WTC11 (cell line): ENCODE measurements around the gene KCNMA1.

Experiments used
- CDX4 ChIP-seq: fragments of 250-450 bp; sonication (Bioruptor Pico); IDR thresholded peaks from 2 replicates; pipeline ENCODE4 v1.9.0; 2021; ENCODE audit warnings: moderate library complexity, mild to moderate bottlenecking, inconsistent platforms, borderline replicate concordance
- CTCF ChIP-seq: fragments of 200-600 bp; IDR thresholded peaks from 2 replicates; pipeline ENCODE4 v1.8.0; 2022; ENCODE audit warnings: antibody characterized with exemption
- E2F1 ChIP-seq: sonication (generic); formaldehyde crosslinking; IDR thresholded peaks from 2 replicates; pipeline ENCODE4 v1.8.0; 2022; ENCODE audit warnings: mild to moderate bottlenecking, missing genetic modification reagents
- ESRRA ChIP-seq: sonication (generic); formaldehyde crosslinking; IDR thresholded peaks from 2 replicates; pipeline ENCODE4 v1.8.1; 2022; ENCODE audit warnings: mild to moderate bottlenecking, missing genetic modification reagents, borderline replicate concordance
- HMGXB4 ChIP-seq: sonication (generic); formaldehyde crosslinking; IDR thresholded peaks from 2 replicates; pipeline ENCODE4 v1.8.1; 2023; ENCODE audit warnings: mild to moderate bottlenecking, moderate library complexity, missing genetic modification reagents
- MLX ChIP-seq: sonication (generic); formaldehyde crosslinking; IDR thresholded peaks from 2 replicates; pipeline ENCODE4 v1.8.1; 2023; ENCODE audit warnings: mild to moderate bottlenecking, missing genetic modification reagents, moderate library complexity
- NFYB ChIP-seq: sonication (generic); formaldehyde crosslinking; conservative IDR thresholded peaks from 2 replicates; pipeline ENCODE4 v1.8.0; 2022; ENCODE audit warnings: low read depth, missing genetic modification reagents
- NR3C1 ChIP-seq: sonication (generic); formaldehyde crosslinking; conservative IDR thresholded peaks from 2 replicates; pipeline ENCODE4 v1.8.1; 2023; ENCODE audit warnings: low read depth, mild to moderate bottlenecking, missing genetic modification reagents
- TP53 ChIP-seq: sonication (generic); formaldehyde crosslinking; IDR thresholded peaks from 2 replicates; pipeline ENCODE4 v1.8.1; 2023; ENCODE audit warnings: mild to moderate bottlenecking, missing genetic modification reagents
- USF2 ChIP-seq: sonication (generic); formaldehyde crosslinking; IDR thresholded peaks from 2 replicates; pipeline ENCODE4 v1.8.1; 2023; ENCODE audit warnings: mild to moderate bottlenecking, missing genetic modification reagents, moderate library complexity
- ZNF416 ChIP-seq: fragments of 250-450 bp; sonication (Bioruptor Pico); IDR thresholded peaks from 2 replicates; pipeline ENCODE4 v1.9.0; 2021; ENCODE audit warnings: mild to moderate bottlenecking, inconsistent platforms
- ZNF512 ChIP-seq: sonication (generic); formaldehyde crosslinking; IDR thresholded peaks from 2 replicates; pipeline ENCODE4 v1.8.1; 2022; ENCODE audit warnings: missing genetic modification reagents, borderline replicate concordance

- TF ChIP-seq CTCF (no peak), ESRRA (CRISPR knock-in tag) (no peak), NR3C1 (no peak), CDX4 (CRISPR knock-in tag) (no peak), E2F1 (CRISPR knock-in tag) (no peak), ZNF512 (CRISPR knock-in tag) (no peak), USF2 (CRISPR knock-in tag) (no peak), NFYB (CRISPR knock-in tag) (no peak), MLX (CRISPR knock-in tag) (no peak), HMGXB4 (no peak), ZNF416 (CRISPR knock-in tag) (no peak), TP53 (no peak)
These were observed 16.9 kb downstream of the KCNMA1 start for GRCh38 chr10:77620731-77621130.
